GM18502 (cell line): ENCODE measurements around the gene TCAF1.

Source experiments
- ATAC-seq: cut with Tn5 transposase; IDR thresholded peaks from one replicate; pipeline ENCODE4 v1.9.1; 2021; ENCODE audit warnings: mild to moderate bottlenecking; ENCODE audit not compliant: unreplicated experiment, poor library complexity

TCAF1 gene

DNA sequence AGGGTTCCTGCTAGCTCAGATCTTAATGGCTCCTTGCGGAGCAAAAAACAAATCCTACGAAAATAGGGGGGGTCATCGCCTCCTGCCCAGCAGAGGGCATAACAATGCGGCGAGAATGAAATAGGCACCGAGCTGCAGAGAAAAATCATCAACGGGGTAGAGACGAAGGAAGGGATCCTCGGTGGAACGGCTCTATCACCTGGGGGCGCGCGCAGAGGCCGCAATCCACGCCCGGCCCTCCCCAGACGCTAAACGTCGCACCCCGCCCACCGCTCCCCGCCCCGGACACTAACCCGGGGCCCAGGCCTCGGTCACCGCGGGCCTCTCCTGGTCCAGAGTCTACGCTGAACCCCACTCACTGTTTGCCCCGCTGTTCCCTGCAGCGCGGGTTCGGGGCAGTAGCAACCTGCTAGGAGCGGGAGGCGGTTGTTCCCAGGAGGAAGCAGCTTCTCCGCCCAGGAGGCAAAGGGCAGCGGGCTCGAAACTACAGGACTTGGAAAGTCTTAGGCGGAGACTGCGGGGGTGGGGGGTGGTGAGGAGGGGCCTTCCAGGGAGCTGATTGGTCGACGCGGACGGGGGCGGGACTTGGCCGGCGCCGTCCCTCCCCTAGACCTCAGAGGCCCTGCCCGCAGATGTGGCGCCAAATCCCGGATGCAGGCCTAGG lies at the start of gene TCAF1:
TCAF1 (minus strand) TSS at position 509 of the 664 bp plus-strand sequence. CDS start 25,568 bp downstream, outside the sequence.
- peak; percentile 95 for ATAC-seq

GRCh38 chr7:143948733-143949132 lies 46.8 kb upstream of the TCAF1 start:
- ATAC-seq = no peak

DNA sequence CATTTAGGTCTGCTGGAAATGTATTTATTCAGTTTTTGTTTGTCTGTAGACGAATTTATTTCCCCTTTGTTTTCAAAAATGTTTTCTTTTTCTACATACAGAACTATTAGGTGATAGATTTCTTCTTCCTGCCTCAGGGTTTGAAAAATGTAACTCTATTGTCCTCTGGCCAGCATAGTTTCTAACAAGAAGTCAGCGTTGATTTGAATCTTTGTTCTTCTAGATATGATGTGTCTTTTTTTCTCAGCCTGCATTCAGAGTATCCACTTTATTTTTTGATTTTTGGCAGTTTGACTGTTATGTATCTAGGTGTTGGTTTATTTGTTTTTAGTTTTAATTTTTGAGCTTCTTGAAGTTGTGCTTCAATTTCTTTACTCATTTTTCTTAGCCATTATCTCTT lies 45.1 kb upstream of the TCAF1 start:
- ATAC-seq = no peak

DNA sequence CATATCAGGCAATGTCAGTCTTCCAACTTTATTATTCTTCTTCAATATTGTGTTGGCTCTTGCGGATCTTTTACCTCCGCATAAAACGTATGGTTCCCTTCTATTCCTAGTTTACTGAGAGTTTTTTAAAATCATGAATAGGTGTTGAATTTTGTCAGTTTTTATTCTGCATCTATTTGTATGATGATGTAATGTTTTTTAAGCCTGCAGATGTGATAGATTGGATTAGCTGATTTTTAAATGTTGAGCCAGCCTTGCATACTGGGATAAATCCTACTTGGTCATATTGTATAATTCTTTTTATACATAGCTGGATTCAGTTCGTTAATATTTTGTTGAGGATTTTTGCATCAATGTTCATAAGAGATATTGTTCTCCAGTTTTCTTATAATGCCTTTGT lies 43.4 kb upstream of the TCAF1 start:
- no peak for ATAC-seq

- no peak for ATAC-seq
These were observed 36.6 kb upstream of the TCAF1 start for GRCh38 chr7:143938379-143939243.

- ATAC-seq = no peak
These were observed 34.4 kb upstream of the TCAF1 start for GRCh38 chr7:143936087-143937009.

GRCh38 chr7:143934526-143935325 lies 32.8 kb upstream of the TCAF1 start, which contains the start of gene OR2F2:
Gene OR2F2, plus strand, starts transcription at chr7:143935233. Its CDS starts 0 bp downstream, at chr7:143935233.
- ATAC-seq = no peak

- ATAC-seq = no peak
These were observed 29.8 kb upstream of the TCAF1 start for GRCh38 chr7:143931739-143932138.

DNA sequence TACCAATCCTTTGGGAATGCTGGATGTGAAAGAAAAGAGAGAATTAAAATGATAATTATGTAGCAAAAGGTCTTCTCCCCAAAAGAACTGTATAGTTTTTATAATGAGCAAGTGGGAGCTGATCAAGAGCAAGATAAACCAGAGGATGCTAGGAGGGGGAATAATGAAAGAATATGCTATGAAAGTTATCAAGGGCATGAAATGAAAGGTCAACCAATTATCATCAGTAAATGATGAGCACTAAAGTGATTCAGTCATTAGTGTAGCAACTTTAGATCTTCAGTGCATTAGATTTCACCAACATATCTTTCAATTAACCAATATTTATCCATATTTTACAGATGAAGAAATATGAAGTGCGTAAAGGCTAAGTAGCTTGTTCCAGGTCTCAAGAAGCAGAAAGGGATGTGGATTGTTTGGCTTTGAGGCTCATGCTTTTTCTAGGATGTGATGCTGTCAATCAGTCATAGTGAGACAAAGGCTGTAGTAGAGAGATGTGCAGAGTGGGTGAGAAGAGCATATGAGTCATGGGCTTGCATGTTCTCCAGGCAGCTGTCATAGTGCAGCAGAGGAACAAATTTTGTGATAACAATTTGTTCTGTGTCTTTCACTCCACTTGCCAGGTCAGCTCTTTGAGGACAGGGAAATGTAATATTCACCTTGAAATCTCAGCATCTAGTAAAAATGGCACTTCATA lies 27.4 kb upstream of the TCAF1 start:
- ATAC-seq = peak; percentile 60

DNA sequence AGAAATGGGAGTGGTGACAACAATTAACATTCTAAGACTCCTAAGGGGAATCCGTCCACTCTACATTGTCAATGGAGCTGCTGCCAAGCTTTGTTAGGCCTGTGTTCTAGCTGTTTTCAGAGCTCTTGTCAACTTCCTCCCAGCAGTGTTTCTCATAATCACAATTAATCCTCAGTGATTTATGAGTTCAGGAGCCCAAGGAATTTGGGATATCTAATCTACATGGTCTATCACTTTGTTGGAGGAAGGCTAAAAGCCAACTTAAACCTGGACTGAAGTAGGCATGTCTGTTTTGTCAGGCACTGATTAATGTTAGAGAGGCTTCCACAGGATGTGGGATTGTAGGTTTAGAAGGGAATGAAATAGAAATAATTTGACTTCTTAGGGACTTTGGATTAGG lies 22.9 kb upstream of the TCAF1 start:
- no peak for ATAC-seq

DNA sequence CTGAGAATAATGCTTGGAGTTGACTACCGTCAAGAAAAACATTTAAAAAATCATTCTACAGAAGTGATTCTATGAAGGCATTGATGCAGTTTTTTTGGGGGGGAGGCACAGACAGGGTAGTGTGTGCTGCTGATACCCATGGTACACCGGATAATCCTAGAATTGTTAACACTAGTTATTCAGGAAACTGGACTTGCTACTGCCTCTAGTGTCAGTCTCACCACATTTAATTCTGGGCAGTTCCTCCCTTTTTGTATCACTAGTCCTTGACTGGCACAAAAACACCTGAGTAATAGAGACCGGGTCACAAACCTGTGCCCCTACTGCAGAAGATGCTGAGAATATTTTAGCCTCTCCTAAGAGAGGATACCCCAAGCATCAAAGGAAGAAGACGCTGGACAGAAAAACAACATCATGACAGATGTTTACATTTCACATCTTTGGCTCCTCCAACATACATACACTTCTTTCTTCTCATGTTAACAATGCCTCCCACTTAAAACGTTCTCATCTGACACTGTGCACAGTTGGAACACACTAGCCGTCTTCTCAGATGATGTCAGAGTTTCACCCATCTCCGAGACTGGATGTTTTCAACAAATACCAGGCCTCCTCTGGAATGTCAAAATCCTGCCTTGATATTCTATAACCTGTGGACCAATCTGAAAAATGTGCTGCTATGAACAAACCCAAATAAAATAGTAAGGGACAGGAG lies 13.1 kb upstream of the TCAF1 start:
- ATAC-seq = no peak

DNA sequence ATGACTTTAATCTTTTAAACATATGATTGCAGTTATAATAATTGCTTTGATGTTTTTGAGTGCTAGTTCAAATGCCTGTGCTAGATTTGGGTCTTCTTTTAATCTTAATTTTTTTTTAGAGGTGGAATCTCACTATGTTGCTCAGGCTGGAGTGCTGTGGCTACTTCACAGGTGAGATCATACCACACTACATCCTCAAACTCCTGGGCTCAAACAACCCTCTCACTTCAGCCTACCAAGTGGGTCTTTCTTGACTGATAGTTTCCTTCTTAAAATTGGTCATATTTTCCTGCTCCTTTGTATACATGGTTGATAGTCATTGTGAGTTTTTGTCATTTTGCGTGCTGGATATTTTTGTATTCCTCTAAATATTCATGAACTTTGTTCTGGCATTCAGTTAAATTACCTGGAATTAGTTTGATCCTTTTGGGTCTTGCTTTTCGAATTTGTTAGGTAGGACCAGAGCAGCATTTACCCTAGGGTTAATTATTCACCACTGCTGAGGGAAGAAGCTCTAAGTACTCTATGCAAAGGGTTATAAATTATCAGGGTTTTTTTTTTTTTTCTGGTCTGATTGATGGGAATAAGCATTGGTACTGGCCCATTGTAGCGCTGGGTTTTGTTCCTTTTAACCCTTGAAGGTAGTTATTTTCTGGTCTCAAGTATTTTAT lies 12.1 kb upstream of the TCAF1 start:
- no peak for ATAC-seq

DNA sequence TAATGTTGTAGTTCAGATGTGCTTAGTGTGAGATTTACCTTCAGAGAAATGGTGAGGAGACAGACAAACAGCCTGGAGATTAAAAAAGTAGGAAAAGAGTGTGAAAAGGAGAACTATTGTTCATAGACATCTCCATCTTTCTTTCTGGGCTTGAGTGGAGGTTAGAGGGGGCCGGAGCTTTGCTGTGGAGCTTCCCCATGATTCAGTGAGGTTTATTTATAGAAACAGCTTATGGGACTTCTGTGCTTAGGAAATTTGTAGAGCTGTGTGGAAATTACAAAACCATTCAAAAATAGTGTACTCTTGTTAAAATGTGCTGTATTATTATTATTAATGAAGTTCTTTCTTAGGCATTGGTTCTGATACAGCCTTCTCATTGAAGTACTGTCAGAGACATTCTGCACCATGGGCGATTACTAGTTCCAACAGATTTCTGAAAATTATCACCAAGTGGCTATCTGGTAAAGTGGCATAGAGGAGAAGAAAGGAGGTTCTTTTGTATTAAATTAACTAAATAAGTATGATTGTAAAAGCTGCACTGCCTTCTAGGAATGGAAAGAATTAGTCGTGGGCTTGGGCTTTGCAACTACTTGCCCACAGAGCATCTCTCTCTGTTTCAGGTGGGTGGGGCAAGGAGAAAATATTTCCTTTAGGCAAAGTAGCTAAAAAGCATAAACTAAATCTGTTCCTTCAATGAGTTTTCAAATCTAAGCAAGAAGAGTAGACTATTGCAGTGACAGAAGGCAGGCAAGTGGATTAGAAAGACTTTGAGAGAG lies 8.7 kb upstream of the TCAF1 start:
- ATAC-seq = no peak

DNA sequence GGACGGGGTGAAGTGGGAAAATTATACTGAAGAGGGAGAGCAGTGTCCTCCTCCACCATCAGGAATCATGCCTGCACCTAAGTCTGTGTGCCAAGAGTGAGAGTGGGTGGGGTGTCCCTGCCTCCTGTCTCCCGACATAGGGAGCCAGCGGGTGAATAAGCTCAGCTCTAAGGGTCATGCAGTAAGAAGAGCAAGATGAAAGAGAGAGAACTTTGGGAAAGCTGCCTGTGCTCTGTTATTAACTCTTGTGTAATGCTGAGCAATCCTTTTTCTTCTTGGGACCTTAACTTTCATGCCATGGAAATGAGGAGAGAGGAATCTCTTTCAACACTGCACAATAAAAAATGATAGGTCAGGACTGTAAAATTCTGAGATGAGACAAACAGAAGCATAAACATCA lies 7.9 kb upstream of the TCAF1 start:
- ATAC-seq = no peak

DNA sequence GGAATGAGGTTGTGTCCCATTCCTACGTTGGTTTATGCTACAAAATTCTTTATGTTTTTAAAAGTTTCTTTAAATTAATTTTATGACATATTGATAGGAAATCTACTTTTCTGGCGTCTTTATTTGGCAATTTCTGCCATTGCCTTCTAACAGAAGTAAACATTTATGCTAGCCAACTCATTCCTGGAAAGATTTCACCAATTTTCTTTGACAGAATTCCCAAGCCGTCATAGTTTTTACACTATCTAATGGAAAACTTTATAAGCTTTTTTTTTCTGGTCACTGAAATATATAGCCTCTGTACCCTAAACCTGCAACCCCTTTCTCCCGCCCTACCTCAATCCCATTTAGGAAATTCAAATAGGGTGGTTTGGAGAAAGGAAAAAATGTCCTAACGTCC lies 6.1 kb upstream of the TCAF1 start:
- no peak for ATAC-seq

GRCh38 chr7:143906895-143907294 lies 4.9 kb upstream of the TCAF1 start:
- ATAC-seq = no peak

GRCh38 chr7:143906151-143906550 lies 4.2 kb upstream of the TCAF1 start:
- ATAC-seq = no peak
